Muscle of arm (tissue), 12 donors: ENCODE data around the gene VSX1. TPM values are rescaled to one million over a fixed set of nuclear protein-coding genes. Genes with fewer than 3 reads are reported as not detected.
A peak's percentile ranks its signal among the peaks of the same experiment; 100 is the strongest.

ENCODE experiments used
- DNase-seq: peaks from one replicate; pipeline ENCODE4 v3.0.0-alpha.2; 2013
- polyA plus RNA-seq, 12 donors: library from polyadenylated mRNA; unstranded; fragments of 120-200 nt; gene quantifications; one replicate each; pipeline ENCODE4 v1.2.1, GENCODE V29; 2013; ENCODE audit not compliant: insufficient read length in 12 of 12

VSX1 gene
- polyA plus RNA-seq, 12 donors: 0.09 TPM; not detected in 11

DNA sequence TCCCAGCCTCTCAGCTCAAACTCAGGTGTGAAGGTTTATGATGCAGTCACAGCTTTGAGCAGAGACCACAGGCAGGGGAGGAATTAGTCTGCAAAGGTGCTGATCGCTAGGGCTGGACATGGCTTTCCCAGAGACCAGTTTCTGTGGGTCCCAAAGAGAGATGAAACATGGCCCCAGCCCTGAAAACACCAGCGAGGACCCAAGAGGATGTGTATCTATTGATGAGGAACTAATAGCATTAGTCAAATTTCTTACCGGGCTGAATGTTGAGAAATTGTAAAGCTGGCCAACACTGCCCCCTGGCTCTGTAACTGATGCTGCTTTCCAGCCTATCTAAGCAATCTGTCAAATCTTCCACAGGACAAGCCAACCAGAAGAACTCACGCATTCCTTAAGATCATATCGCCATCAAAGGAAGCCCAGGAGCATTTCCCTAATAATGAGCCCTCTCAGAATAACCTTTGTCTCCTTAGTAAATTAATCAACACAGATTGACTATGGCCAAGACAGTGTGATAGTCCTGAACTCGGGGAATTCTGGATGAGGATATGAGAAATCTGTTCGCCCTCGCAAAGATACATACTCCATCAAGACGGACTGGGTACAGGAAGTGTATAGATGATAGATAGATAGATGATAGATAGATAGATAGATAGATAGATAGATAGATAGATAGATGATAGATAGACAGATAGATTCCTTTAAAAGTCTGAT lies 16.2 kb downstream of the VSX1 start:
- peak; percentile 80 for DNase-seq

DNA sequence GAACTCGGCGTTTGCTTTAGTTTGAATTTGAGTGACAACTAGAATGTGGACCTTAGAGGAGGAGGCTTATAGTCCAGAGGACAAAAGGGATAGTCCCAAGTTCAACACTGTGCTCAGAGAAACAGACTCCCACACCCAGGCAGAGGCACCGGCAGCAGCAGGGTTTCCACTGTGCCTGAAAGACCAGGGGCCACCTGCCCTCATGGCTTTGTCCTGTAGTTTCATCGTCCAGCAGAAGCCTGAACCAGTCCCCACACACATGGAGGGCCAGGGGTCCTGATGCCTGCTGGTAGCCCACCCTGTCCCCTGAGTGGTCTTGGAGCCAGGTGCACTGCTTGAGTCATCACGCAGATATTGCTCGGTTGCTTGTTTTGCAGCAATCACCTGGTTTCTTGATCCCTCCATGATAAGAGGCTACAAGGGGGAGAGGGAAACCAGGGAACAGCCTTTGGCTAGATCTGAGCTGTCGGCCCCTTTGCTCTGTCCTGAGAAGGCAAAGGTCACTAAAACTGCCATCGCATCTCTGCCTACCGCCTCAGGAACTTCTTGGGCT lies 16.8 kb downstream of the VSX1 start:
- DNase-seq: no peak

DNA sequence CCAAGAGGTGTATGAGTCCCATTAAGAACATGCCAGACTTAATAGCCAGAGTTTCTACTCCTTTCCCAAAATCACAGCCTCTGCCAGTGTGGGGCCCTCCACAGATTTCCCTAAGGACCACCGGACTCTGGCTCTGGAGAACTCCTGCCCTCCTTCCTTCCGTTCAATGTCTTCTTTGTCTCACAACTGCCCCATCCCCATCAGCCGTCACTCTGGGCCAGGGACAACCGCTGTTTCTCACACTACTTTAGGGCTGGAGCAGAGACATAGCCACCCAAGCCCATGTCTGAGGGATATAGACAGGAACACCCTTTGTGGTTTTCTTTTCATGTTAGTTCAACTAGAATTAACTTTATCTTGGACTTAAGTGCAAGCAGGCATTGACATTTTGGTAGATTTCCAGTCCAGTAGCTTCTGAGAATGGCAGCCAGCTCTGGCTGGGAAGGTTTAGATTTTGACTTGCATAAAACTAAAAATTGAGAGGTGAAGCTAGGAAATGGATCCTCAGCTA lies 17.3 kb downstream of the VSX1 start:
- no peak for DNase-seq

DNA sequence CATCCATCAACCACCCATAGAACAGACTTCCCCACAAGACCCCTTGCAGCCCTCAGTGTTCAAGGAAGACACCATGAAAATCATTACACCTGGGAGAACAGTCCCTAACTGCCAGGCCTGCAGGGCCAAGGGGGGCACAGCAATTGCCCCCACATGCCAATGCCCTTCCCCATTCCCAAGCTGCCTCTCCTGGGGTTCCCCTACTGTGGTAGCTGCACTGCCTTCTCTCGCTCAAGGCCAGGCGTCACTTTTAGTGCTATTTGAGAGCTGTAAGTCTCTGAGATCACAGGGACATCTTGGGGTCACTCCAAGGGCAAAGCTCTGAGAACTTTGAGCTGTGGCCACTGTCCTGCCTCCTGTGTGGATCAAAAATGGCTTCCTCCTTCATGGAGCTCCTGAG lies 18.0 kb downstream of the VSX1 start:
- no peak for DNase-seq

DNA sequence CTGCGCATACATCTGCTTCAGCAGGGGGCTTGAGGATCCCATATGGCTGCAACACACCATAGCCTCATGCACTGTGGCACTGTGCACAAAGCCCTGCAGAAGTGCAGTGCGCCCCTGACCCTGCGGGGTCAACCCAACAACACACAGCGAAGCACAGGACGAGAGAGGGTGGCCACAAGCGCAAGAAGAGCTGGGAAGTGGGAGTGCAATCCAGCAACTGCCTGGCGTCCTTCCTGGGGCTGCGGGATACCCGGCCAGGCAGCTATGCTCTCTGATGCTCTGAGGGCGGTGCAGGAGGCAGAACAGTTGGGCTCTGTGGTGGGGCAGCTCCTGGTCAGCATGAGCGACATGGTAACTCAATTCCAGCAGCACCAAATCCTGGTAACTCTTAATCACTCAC lies 18.4 kb downstream of the VSX1 start:
- DNase-seq: no peak

DNA sequence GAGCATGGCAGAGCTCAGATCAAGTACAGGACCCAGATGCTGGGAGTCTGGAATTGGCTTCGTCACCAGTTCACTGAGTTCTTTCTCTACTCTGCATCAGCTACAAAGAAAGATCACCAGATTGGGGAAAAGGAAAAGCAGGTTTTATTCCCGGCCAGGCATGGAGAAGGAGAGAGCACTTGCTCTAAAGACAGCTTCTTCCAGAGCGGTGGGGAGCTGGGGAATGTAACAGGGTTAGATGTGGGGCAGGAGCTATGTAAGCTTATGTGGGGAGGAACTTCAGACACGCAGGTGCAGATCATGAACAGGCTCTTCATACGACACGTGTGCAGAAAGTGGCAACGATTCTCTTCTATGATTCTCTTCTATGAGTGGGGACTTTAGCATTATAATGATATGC lies 19.1 kb downstream of the VSX1 start:
- DNase-seq: no peak

DNA sequence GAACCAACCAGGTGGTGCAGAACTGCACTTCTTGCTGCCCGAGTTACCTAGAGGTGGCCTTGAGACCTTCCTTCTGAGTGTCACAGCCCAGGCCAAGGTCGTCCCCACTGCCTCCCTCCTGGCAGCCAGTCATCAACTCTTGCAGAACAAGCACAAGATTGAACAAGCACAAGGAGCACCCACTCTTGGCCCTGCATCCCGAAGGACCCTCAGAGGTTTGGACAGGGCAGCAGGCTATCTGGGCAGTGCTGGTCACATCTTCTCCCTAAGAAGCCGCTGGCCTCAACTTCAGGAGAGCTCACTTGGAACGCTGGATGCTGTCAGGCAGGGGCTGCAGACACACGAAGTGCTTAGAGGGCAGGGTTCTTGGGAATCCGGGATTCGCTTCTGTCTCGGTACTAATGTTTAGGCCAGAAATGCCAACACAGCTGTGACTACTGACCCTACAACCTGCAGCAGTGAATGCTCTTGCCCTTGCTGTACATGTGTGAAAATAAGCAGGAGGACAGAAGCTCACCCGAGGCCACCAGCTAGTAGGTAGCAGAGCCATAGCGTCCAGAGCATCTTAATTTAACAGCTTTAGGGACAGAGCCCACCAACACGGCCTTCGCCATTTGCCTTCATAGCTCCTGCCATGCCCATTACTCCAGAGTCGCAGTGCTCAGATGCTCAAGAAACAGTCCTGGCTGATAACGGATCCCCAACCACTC lies 20.0 kb downstream of the VSX1 start:
- no peak for DNase-seq

DNA sequence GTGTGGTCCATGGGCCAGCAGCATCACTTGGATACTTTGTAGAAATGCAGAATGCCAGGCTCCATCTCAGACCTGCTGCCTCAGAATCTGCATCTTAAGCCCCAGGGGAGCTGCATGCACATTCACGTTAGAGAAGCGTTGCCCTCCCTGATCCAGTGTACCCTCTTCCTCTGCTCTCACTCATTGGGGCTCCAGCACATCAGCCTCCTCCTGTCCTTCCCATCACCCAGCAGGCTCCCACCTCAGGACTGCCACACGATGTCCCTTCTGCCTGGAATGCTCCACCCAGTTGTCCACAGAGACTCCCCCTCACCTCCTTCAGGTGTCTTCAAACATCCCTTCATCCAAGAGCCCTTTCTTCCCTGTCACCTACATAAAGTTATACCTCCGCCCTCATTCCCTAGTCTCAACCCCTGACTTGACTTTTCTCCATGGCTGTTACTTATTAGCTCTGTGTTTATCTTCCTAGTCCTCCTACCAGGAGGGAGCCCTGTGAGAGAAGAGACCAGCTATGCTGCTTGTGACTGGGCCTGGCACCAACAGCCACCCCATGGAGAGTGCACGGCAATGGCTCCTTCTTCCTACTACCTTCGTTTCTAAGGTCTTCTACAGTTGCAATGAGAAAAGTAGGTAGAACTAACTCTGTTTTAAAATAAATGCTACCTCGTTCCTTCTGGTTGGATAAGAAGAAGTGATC lies 20.7 kb downstream of the VSX1 start:
- DNase-seq: no peak

DNA sequence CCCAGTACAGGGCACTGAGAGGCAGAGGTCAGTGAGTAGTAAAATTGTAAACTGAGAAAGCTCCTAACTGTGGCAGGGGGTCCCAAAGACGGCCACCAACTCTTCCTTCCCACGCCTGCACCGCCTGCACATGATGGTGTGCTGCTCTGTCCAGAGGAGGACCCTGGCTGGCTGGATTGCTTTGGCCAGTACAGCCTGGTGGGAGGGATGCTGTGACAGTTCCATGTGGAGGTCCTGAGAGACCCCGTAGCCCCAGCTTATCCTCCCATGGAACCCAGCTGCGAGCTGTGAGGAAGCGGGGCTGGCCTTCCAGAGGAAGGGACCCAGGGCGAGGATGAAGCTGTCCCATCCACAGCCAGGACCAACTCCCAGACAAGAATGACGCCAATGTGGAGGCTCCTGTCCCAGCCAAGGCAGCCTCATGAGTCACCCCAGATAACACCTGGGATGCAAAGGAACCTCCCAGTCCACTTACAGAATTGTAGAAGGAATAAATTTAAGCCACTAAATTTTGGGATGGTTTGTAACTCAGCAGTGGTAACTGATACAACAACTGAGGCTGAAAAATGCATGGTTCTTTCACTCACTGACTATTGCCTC lies 22.0 kb downstream of the VSX1 start:
- DNase-seq: no peak

DNA sequence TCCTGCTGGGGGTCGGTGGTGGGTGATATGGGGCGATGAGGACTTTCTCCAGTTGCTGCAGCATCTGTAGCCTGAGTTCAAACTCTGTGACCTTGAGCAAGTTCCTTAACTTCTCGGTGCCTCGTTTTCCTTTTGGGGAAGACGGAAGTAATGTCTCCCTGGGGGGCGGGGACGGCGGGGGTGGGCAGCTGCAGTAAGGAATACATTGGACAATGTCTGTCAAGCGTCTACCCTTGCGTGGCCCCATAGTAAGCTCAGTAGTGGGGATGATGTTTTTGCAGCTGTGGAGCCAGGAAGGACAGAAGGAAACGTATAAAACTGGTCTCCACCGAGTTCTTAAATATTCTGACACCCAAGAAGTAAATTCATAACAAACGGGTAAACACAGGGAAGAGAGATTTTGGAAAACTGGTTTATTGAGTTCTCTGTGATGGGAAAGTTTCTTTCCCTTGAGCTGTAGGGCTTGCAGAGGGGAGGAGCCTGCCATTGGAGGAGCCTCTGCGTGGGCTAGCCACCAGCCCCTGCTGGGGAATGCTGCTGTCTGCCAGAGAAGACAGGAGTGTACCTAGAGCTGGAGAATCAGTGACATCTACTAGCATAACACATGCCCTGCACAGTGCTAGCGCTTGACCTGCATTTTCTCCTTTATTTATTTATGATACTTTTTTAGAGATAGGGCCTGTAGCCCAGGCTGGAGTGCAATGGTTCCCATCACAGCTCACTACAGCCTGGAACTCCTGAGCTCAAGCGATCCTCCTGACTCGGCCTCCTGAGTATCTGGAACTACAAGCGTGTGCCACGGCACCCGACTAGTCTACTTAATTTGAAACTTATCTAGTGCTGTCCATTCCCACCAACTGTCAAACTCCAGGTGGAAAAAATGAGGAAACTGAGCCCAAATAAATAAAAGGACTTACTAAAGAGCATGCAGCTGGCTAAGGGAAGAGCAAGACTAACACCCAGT lies 22.8 kb downstream of the VSX1 start:
- DNase-seq: peak; percentile 47

DNA sequence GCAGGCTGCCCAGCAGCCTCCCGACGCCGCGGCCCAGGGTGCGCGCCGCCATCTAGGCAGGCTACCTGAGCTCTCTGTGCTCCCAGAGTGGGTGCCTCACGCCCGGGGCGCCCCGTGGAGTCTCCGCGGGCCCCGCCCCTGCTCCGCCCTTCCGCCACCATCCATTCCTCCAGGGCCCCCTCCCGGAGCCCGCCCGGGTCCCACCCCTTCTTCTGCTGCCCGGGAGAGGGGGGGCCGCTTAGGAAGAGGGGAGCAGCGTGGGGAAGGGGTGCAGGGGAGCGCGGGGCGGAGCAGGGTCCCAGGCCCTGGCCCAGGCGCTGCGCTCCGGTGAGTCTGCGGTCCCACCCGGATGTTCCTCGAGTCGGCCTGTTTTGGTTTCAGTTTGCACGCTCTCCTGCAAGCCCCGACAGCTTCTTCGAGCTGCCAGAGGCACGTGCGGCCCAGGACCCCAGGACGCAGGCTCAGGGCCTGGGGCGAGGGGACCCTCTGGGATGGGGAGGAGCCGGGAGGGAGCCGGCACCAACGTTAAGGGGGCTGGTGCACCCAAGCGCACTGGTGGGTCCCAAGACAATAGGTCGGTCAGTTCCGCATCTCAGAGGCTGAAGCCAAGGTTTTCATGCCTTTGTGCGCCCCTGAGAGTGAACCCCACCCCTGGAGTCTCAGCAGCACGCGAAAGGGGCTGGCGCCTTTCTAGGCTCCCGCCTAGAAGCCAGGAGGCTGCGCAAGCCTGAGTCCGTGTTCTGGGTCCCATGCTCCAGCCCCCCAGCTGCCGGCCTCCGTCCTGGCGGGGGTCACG lies 23.7 kb downstream of the VSX1 start, which contains the start of gene ACSS1:
ACSS1 (minus strand) TSS at position 89 of the 796 bp plus-strand sequence; CDS start at position 52, 37 bp downstream.
- peak; percentile 63 for DNase-seq

DNA sequence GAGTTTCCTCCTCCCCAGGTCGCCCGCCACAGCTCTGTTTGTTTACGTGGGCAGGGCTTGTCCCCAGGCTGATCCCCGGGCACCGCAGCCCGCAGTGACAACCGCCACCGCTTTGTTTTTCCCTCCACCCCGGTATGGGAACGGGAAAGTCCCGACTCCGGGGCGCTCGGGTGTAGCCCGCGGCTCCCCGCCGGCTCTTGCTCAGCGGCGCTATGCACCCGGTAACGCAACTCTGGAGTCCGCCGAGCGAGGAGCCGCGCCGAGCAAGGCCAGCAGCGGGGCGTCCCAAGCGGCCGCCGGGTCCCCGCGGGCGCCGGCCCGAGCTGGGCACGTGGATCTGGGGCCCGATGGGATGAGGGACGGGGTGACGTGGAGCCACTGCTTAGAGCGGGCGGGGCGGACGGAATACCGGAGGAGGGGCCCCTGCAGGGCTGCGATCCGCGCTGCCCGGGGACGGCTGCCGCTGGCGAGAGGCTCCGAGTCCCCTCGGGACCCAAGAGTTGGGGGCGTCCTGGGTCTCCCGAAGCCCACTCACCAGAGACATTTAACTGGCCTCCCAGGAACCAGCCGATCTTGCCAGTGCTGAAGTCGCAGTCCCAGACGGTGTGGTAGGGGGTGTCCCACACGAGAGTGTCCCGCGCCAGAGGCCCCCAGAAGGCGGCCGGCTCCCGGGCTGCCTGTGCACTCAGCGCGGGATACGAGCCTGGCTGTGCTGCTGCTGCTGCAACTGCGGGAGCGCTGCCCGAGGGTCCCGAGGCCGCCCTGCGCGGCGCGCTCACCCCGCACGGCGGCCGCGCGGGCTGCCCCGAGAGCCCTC lies 24.5 kb downstream of the VSX1 start:
- DNase-seq: peak; percentile 55

DNA sequence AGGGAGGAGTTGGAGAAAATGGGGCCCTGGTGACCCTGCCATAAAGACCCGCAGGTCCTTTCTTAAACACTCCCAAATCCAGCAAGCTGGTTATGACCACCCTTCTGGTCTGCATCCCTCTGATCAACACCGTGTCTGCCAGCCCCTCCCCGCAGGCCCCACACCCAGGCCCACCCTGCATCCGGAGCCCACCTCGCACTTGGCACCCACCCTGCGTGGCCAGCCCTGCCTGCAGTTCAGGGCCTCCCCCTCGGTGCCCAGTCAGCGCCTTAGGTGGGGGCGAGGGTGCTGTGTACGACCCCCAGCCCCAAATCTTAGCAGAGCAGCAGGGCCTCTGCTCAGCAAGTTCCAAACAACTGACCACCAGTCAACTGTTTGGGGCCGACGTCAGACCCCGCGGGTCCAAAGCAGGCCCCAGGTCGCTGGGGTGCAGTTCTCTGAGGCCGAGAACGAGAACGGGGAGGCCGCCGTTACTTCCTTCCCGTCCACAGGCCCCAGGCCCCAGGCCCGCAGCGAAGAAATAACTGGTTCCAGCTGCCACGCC lies 25.2 kb downstream of the VSX1 start:
- no peak for DNase-seq

DNA sequence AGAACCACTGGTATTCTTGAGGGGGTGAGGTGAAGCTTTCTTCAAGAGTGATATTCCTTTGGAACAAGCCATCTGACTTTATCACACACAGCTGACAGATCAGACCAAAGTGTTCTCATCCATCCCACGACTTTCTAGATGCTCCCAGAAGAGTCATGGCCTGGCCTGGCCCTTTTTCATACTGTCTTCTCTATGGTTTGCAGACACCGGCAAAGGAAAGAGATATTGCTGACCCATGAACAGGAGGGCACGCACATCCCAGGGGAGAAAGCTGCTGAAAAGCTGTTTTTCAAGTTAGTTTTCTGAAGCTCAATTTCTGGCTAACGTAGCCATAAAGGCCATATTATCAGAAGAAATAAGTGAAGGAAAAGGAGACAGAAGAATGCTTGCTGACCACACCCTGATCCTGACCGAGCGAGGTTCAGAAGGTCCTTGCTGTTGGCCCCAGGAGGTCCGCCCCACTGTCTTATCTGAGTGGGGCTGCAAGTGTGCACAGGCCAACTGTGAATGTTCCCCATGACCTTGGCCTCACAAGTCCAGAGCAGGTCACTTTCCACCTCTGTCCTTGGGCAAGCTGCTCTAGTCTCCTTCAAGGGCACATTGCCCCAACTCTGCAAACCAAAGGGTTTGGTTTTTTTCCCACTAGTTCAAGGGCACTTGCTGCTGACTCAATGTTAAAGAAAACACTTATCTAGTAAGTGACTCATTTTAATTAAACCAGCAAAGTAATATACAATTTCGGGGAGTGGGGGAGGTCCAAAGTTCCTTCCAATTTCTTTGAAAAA lies 26.0 kb downstream of the VSX1 start:
- DNase-seq: no peak

DNA sequence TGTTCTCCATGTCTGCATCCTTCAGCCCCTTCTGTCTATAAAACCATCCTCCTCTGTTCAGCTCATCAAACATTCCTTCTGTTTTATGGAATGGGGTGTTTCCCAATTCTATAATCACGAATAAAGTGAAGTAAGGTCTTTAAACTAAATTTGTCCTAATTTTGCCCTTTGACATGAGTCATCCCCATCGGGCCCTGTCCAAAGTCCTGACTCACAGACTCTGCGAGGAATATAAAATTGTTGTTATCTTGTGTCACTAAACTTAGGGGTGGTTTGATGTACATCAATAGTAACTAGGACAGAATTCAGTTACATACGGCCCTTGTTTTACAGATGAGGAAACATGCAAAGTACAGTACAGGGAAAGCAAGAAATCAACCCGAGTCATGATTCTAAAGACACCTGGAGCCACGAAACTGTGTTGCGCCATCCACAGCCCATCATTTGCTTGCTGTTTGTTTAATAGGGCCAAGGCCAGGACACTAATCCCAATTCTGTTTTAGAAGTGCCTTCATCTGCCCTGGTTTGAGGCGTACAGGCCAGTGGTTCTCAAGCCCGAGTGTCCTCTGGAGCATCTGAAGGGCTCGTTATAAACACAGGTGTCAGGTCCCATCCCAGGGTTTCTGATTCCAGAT lies 26.8 kb downstream of the VSX1 start:
- no peak for DNase-seq

DNA sequence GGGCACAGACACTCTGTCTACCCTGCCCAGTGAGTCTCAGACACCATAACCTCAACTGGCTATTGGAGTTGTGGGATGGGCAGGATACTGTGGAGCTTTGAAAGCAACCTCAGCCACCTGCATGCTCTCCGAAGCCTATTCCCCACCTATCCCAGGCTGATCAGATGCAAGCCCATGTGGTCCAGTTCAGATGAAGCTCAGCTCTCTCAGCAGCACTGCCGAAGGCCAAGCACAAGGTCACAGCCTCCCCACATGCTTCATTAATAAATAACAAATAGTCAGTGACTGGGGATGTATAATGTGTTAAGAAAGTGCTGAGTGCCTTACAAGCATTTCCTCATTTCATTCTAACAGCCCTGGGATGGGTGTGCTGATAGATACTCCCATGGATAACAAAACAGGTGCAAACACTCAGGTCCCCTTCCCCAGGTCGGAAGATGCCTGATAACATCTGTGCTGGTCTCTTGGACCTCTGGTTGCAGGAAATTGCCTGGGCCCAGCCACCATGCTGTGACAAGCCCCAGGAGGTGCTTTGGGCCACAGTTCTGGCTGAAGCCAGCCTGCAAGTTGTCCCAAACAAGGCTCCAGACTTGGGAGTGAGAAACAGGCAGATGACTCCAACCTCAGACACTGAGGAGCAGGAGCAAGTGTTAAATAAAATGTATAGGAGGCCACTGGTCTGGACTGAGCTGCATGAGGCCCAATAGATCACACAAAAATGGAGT lies 27.7 kb downstream of the VSX1 start:
- no peak for DNase-seq
